HEK293 (cell line): ENCODE results near the gene TNFAIP8L3.

Experiments
- YY1 ChIP-seq: fragments of 450-650 bp; formaldehyde crosslinking; IDR thresholded peaks from 2 replicates; pipeline ENCODE4 v1.5.1; 2018; ENCODE audit warnings: missing biosample characterization, missing genetic modification characterization
- ZNF175 ChIP-seq: fragments of 450-650 bp; formaldehyde crosslinking; IDR thresholded peaks from 2 replicates; pipeline ENCODE4 v1.5.1; 2016; ENCODE audit warnings: missing biosample characterization, missing genetic modification characterization
- ZNF530 ChIP-seq: fragments of 450-650 bp; formaldehyde crosslinking; IDR thresholded peaks from 2 replicates; pipeline ENCODE4 v1.5.1; 2016; ENCODE audit warnings: low read depth, missing biosample characterization, missing genetic modification characterization
- TF ChIP-seq, protein P1 (sequence below): fragments of 450-650 bp; formaldehyde crosslinking; IDR thresholded peaks from 2 replicates; pipeline ENCODE4 v1.5.1; 2016; ENCODE audit warnings: missing biosample characterization, missing genetic modification characterization

DNA sequence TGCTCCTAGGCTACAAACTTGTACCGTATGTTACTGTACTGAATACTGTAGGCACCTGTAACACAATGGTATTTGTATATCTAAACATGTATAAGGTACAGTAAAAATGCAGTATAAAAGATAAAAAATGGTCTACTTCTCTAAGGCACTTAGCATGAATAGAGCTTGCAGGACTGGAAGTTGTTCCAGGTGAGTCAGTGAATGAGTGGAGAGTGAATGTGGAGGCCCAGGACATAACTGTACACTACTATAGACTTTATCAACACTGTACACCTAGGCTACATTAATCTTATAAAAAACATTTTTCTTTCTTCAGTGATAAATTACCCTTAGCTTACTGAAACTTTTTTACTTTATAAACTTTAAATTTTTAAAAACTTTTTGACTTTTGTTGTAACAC lies 12.5 kb downstream of the TNFAIP8L3 start:
- TF ChIP-seq, protein P1, sequence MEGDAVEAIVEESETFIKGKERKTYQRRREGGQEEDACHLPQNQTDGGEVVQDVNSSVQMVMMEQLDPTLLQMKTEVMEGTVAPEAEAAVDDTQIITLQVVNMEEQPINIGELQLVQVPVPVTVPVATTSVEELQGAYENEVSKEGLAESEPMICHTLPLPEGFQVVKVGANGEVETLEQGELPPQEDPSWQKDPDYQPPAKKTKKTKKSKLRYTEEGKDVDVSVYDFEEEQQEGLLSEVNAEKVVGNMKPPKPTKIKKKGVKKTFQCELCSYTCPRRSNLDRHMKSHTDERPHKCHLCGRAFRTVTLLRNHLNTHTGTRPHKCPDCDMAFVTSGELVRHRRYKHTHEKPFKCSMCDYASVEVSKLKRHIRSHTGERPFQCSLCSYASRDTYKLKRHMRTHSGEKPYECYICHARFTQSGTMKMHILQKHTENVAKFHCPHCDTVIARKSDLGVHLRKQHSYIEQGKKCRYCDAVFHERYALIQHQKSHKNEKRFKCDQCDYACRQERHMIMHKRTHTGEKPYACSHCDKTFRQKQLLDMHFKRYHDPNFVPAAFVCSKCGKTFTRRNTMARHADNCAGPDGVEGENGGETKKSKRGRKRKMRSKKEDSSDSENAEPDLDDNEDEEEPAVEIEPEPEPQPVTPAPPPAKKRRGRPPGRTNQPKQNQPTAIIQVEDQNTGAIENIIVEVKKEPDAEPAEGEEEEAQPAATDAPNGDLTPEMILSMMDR (tag by site-specific recombination): no peak
- TF ChIP-seq ZNF175 (tag by site-specific recombination) (no peak), ZNF530 (tag by site-specific recombination) (no peak), YY1 (no peak)
